ENCODE measurements around the gene SCGB1D1. TPM values are rescaled to one million over a fixed set of nuclear protein-coding genes. Genes with fewer than 3 reads are reported as not detected.

The SCGB1D1 gene, protein sequence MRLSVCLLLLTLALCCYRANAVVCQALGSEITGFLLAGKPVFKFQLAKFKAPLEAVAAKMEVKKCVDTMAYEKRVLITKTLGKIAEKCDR
- not detected for polyA plus RNA-seq (2012; ENCODE audit: insufficient read length, low read depth)

DNA sequence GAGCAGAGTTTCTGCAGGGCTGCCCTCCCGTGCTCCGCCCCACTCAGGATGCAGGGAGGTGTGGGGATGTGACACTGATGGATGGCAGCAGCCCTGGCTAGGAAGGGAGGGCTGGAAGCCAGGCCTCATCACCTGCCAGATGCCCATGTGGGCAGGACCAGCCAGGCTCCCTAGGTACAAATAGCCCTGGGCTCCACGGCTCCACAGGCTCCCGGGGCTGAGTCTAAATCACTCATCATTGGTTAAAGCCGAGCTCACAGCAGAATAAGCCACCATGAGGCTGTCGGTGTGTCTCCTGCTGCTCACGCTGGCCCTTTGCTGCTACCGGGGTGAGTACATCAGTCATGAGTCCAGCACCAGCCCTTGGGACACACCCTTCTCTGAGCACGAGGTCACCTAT is at the start of gene SCGB1D1:
Gene SCGB1D1 (plus strand): TSS at position 206 of the 400 bp plus-strand sequence. CDS start 69 bp downstream, at position 275.
- no peak for TF ChIP-seq POLR2AphosphoS5 (IDR thresholded peaks at IDR 0.05; ENCODE audit: low read depth, low read length)
- TF ChIP-seq, protein P1, sequence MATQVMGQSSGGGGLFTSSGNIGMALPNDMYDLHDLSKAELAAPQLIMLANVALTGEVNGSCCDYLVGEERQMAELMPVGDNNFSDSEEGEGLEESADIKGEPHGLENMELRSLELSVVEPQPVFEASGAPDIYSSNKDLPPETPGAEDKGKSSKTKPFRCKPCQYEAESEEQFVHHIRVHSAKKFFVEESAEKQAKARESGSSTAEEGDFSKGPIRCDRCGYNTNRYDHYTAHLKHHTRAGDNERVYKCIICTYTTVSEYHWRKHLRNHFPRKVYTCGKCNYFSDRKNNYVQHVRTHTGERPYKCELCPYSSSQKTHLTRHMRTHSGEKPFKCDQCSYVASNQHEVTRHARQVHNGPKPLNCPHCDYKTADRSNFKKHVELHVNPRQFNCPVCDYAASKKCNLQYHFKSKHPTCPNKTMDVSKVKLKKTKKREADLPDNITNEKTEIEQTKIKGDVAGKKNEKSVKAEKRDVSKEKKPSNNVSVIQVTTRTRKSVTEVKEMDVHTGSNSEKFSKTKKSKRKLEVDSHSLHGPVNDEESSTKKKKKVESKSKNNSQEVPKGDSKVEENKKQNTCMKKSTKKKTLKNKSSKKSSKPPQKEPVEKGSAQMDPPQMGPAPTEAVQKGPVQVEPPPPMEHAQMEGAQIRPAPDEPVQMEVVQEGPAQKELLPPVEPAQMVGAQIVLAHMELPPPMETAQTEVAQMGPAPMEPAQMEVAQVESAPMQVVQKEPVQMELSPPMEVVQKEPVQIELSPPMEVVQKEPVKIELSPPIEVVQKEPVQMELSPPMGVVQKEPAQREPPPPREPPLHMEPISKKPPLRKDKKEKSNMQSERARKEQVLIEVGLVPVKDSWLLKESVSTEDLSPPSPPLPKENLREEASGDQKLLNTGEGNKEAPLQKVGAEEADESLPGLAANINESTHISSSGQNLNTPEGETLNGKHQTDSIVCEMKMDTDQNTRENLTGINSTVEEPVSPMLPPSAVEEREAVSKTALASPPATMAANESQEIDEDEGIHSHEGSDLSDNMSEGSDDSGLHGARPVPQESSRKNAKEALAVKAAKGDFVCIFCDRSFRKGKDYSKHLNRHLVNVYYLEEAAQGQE (IDR thresholded peaks at IDR 0.05; ENCODE audit: insufficient read depth in 1 of 2, low read depth in 2 of 2, low read length in 2 of 2): no peak
- no peak for TF ChIP-seq SIN3A (IDR thresholded peaks at IDR 0.05; ENCODE audit: borderline replicate concordance, insufficient read depth, low read length)
- TF ChIP-seq TAF1 (IDR thresholded peaks at IDR 0.05; ENCODE audit: borderline replicate concordance, insufficient read depth, low read length): no peak

DNA sequence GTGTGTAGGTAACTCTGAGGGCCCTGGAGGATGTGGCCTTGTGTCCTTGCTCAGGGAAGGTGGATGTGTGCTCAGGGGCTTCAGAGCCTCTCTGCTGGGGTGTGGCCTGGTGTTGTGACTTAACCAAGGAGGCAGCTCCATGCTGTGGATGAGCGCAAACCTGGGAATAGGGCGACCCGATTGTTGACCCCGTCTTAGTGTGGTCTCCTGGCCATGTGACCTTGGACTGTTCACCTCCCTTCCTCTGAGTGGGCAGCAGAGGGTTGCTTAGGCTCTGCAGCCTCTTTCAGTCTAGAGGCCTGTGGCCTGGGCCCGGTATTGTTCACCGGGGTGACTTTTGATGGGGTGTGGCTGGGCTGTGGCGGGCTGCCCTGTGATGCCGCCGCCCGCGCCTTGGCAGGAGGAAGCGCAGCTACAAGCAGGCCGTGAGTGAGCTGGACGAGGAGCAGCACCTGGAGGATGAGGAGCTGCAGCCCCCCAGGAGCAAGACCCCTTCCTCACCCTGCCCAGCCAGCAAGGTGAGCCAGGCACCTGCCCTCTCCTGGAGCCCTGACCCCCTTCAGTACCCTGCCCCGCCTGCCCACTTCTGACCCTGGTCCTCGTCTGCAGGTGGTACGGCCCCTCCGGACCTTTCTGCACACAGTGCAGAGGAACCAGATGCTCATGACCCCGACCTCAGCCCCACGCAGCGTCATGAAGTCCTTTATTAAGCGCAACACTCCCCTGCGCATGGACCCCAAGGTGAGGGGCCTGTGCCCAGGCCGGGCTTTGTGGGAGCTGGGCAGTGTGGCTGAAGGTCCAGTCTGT is 49.5 kb upstream of the SCGB1D1 start:
- TF ChIP-seq POLR2AphosphoS5 (IDR thresholded peaks at IDR 0.05; ENCODE audit: low read depth, low read length) (no peak), TAF1 (IDR thresholded peaks at IDR 0.05; ENCODE audit: borderline replicate concordance, insufficient read depth, low read length) (no peak)

DNA sequence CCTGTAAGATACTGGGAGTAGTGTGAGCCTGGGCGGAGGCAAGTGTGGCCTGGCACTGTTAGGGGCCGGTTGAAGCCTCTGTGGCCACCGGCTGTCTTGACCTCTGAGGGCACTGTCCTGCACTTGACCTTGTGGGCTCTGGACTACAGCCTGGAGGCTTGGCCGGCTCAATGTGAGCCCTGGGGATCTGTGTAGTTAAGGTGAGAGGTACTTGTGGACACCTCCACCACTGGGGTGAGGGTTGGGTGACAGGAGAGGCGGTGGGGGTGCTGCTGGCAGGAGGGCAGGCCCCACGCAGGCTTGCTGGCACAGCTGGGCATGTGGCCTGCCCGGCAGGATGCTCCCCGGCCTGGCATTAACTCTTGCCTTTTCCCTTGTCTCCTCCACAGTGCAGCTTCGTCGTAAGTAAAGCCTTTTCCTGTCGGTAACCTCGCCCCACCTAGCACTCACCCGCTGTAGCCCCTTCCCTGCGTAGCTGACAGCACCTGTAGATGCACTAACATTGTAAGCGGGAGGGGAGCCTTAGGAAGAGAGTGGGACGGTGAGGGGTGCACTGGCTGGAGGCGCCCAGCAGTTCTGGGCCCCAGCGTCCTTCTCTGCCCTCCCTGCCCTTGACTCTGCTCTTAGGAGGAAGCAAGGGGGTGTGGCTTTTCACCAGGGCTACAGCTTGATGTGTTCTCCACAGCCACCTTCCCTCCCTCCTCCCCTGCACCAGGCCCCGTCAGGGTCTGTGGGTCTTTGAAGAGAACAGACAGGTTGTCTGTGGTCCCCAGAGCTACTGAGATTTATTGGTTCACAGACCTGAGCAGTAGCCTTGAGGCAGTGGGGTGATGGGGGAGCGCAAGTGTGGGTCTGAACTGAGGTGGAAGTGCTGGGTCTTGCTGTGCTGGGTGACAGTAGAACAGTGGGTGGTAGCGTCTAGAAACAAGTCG is 48.6 kb upstream of the SCGB1D1 start:
- TF ChIP-seq TAF1 (IDR thresholded peaks at IDR 0.05; ENCODE audit: borderline replicate concordance, insufficient read depth, low read length) (no peak), SIN3A (IDR thresholded peaks at IDR 0.05; ENCODE audit: borderline replicate concordance, insufficient read depth, low read length) (no peak), FOXP2 (optimal IDR thresholded peaks at IDR 0.05; ENCODE audit: borderline replicate concordance, extremely low read depth, extremely low read length, insufficient read depth) (no peak), POLR2AphosphoS5 (IDR thresholded peaks at IDR 0.05; ENCODE audit: low read depth, low read length) (no peak)
- TF ChIP-seq, protein P1 (IDR thresholded peaks at IDR 0.05; ENCODE audit: insufficient read depth in 1 of 2, low read depth in 2 of 2, low read length in 2 of 2): no peak

DNA sequence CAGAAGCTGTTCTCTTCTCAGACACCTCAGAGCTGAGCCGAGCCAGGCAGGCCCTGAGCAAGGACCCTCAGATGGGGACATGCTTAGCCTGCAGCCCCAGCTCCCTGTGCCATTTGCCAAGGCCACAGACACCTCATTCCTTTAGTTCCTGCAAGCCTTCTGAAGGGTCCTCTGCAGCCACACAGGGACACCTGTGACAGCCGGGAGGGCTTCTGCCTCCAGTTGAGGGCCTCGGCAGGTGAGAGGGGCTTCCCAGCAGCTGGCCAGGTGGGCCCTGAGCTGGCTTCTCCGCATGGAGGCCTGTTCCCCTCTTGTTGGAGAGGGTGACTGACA is 48.0 kb upstream of the SCGB1D1 start:
- no peak for TF ChIP-seq TAF1 (IDR thresholded peaks at IDR 0.05; ENCODE audit: borderline replicate concordance, insufficient read depth, low read length)
- TF ChIP-seq POLR2AphosphoS5 (IDR thresholded peaks at IDR 0.05; ENCODE audit: low read depth, low read length): no peak

DNA sequence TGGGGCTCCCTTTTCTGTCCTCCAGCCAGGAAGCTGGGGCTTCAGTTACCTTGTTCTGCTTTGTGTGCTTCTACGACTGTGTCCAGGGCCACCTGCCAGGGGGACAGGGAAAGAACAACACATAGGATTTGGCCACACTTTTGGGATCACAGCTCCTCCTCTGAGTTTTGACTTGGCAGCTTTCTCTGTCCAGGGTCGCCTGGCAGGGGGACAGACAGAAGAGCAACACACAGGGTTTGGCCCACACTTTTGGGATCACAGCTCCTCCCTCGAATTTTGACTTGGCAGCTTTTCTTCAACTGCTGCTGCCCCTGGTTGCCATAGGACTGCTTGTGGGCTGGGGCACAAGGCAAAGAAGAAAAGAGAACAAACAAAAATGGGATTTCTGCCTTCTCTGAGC is 47.1 kb upstream of the SCGB1D1 start:
- no peak for TF ChIP-seq SIN3A (IDR thresholded peaks at IDR 0.05; ENCODE audit: borderline replicate concordance, insufficient read depth, low read length)
- TF ChIP-seq FOXP2 (optimal IDR thresholded peaks at IDR 0.05; ENCODE audit: borderline replicate concordance, extremely low read depth, extremely low read length, insufficient read depth): no peak
- no peak for TF ChIP-seq TAF1 (IDR thresholded peaks at IDR 0.05; ENCODE audit: borderline replicate concordance, insufficient read depth, low read length)
- TF ChIP-seq, protein P1 (IDR thresholded peaks at IDR 0.05; ENCODE audit: insufficient read depth in 1 of 2, low read depth in 2 of 2, low read length in 2 of 2): no peak
- TF ChIP-seq POLR2AphosphoS5 (IDR thresholded peaks at IDR 0.05; ENCODE audit: low read depth, low read length): no peak

All from PFSK-1 (cell line).